CD4-positive, alpha-beta T cell treated with Interferon alpha-2 for 1 hour (primary cell): Measurements from ENCODE around the gene TWF2.
"Not testable (repeated sequence)": the region's sequence is repeated elsewhere in the genome, so short reads cannot be mapped to it uniquely, and the experiment has no call there.

Experiments
- DNase-seq, 2 donors: peaks; one replicate each; pipeline ENCODE4 v3.0.0-alpha.2; 2020 to 2022

TWF2 gene

GRCh38 chr3:52238761-52239701, at the start of gene TWF2:
Gene TWF2, minus strand, starts transcription at chr3:52239158. Its CDS starts 142 bp downstream, at chr3:52239016.
- DNase-seq, result peak; percentile 82 to 88

DNA sequence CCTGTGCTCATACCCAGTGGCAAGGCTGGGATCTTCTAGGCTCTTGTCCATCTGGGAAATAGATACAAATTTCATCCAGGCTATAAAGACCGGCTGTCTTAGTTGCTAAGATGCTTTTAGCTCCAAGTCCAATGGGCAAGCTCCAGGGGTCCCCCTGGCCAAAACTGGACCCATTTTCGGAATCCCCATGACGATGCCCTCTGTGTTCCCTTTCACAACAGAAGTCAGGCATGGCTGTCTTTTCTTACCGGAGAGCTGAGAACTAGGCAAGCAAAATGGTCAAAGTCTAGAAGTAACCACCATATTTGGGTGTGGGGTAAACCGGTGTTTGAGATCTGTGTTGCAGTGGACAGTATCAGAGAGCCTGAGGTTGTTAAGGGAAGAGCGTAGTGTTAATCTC, 49.7 kb upstream of the TWF2 start:
- no peak for DNase-seq

- DNase-seq, result no peak
These were observed 47.8 kb upstream of the TWF2 start for GRCh38 chr3:52286777-52287110.

DNA sequence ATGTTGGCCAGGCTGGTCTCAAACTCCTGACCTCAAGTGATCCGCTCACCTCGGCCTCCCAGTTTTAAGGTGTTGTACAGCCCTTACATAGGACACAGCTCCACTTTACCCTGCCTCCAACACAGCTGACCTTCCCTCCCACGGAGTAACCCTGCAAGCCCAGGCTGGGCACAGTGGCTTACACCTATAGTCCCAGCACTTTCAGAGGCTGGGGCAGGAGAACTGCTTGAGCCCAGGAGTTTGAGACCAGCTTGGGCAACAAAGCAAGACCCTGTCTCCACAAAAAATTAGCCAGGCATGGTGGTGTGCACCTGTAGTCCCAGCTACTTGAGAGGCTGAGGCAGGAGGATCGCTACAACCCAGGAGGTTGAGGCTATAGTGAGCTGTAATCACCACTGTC, 45.1 kb upstream of the TWF2 start:
- not testable (repeated sequence) for DNase-seq

DNA sequence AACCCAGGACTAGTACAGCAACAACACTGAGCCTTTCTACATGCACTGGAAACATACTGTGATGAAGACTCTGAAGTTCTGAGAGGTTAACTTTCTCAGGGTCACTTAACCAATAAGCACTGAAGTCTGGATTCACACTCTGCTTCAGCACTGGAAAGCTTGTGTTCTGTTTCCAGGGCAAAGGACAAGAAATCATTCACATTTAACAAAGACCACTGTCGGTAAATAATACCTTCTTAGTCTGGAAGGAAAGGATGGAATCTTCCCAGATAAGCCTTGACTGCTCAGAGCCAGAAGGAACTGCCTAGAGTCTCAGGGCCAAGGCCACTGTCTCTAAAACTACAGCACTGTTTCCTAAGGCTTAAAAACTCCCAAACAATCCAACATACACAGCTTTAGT, 44.3 kb upstream of the TWF2 start:
- no peak for DNase-seq

DNA sequence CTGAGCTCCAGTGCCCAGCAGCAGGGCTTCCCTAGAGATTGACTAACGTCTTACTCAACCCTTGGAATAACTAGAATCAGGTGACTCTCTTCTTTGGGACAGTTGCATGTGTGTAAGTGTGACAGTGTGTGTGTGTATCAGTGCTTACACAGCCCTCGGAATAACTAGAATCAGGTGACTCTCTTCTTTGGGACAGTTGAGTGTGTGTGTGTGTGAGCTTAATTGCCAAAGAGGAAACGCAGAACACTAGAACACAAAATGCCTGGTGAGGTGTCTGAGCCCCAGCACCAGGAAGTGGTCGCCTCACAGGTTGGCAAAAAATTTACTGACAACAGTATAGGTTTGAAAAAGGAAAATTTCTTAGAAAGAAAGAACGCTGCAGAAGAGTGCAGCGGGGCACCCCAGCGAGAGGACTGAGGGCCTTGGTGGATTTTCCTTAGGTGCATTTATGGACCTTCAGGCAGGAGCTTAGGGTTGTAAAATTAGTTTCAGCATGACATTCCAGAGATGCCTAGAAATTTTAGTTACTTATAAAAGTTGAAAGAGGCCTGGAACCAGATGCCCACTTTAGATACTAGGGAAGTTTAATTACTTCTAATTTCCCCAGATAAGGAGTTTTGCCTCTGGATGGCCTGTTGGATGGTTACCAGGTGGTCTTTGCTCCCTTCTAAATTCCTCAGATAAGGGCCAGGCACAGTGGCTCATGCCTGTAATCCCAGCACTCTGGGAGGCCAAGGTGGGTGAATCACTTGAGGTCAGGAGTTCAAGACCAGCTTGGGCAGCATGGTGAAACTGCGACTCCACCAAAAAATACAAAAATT, 43.2 kb upstream of the TWF2 start:
- DNase-seq, result peak; percentile 38 to 71

DNA sequence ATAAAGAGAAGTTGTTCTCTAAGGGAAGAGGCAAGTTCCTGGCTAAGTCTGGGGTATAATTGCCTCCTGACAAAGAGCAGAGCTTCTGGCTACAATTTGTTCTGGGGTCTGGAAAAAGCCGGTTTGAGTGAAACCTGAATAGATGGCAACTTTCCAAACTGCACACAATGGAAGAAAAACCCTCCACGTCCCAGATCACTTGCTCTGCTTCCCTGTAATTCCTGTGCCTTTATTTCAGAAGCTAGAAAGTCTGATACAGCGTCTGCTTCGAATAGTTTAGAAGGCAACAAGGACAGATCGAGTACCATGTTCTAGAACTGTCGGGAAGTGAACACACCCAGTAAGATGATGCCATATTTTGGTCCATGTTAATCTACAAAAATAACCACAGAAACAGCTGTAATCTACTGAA, 41.1 kb upstream of the TWF2 start:
- DNase-seq, result no peak

DNA sequence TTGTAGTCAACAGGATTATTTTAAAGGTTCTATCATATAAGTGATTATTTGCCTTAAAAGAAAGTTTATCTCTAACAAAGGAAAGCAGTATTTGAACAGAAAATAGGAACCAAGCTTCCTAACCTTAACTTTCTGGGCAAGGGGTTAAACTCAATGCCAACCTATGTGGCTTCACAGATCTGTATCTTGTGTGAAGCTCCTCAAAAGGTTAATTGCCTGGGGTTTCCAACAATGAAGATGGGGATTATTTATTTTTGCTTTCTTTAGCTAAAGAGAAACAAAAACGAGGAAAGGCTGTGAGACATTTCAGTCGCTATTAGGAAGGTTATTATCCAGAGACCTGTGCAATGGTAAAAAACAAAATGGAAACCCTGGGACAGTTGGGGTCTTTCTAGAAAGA, 40.6 kb upstream of the TWF2 start:
- DNase-seq, result peak in 1 of 2 donors; percentile 51

GRCh38 chr3:52278510-52279069, 39.6 kb upstream of the TWF2 start, which contains the start of gene WDR82:
Gene WDR82, minus strand, starts transcription at chr3:52278649. Its CDS starts 288 bp downstream, at chr3:52278361.
- DNase-seq, result peak; percentile 95 to 97

DNA sequence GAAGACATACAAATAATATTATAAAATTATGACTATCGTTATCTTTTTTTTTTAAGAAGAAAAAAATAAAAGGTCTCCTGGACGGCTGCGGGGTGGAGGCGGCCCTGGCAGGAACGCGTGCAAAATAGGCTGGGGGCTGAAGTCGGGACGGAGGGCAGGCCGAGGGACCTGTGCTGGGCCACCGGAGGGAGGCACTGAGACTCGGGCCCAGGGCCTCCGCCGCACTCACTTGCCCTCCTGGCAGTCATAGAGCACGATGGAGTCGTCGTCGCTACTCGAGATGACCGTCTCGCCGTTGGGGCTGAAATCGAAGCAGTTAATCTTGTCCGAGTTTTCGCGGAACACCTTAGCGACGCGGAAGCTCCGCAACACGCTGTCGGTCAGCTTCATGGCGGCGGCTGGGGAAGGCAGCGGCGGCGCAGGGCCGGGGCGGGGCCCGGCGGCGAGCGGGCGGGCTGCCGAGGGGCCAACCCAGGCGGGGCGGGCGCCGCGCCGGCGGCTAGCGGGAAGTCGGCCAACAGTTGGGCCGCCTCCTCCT, 39.1 kb upstream of the TWF2 start:
- DNase-seq, result no peak

GRCh38 chr3:52277071-52277964, 38.4 kb upstream of the TWF2 start:
- peak; percentile 70 to 75 for DNase-seq

- not testable (repeated sequence) for DNase-seq
These were observed 35.8 kb upstream of the TWF2 start for GRCh38 chr3:52274781-52275180.

GRCh38 chr3:52272831-52273230, 33.9 kb upstream of the TWF2 start:
- DNase-seq, result no peak

GRCh38 chr3:52272172-52272571, 33.2 kb upstream of the TWF2 start:
- DNase-seq, result not testable (repeated sequence)

GRCh38 chr3:52270252-52270754, 31.3 kb upstream of the TWF2 start:
- DNase-seq, result no peak

DNA sequence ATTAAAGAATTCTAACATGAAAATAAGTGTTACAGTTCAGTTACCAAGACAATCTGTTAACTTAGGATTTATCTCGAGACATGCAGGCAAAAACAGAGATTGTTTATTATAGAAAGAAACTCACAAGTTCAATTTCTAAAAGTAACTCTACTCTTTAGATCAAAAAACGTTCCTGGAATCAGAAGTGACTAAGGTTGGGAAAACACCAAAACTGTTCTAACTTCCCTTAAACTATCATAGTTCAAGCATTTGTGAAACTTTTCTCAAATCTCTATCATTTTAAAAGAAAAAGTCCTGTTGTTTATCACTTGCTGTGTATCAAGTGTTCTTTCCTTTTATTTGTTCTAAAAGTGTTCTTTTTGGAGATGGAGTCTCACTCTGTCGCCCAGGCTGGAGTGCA, 30.8 kb upstream of the TWF2 start:
- no peak for DNase-seq

- DNase-seq, result peak; percentile 71 to 75
These were observed 29.1 kb upstream of the TWF2 start for GRCh38 chr3:52268036-52268435.

GRCh38 chr3:52265387-52265786, 26.4 kb upstream of the TWF2 start:
- no peak for DNase-seq

DNA sequence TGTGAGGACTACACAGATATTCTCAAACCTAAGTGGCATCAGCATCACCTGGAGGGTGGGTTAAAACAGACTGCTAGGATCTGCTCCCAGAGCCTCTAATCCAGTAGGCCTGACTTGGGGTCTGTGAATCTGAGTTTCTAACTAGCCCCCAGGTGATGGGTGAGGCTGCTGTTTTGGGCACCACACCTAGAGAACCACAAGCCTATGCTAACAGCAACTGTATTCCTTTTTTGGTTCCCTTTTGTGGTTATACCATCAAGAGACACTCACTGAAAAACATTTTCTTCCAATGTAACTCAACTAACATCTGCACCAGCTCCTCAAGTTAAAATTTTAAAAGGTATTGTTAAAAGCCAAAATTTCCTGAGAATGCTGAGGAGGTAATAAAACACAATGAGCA, 23.5 kb upstream of the TWF2 start:
- no peak for DNase-seq

DNA sequence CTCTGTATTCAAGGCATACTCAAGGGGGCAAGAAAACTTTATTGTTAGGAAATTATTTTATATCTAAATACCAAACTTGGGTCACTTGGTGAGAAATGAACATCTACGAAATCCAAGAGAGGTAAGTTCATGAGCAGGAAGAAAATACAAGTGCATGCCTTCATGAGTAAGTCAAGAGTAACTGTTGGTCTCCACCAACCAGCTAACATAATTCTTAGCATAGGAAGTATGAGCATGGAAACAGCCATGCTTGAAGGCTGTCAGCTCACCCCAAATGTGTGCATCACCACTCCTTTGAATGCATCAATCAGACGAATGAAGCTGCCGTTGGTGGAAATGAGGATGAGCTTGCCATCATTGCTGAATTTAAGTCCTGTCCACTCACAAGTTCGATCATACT, 20.5 kb upstream of the TWF2 start:
- DNase-seq, result no peak

DNA sequence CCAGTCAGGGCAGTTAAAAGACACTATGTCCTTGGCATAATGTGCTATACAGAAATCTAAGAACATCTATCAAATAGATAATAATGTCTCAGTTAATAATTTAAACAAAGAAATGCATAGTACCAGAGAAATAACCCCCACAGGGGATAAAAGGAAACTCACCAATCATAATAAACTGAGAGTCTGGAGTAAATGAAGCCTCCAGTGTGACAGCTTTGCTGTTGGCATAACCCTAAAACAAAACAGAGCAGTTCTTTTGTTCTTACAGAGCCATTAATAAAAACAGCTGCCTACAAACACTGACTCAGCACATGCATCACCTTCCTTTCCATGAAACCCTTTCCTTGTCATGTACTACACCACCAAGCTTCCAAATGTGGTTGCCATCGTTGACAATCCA, 20.1 kb upstream of the TWF2 start:
- DNase-seq, result no peak

DNA sequence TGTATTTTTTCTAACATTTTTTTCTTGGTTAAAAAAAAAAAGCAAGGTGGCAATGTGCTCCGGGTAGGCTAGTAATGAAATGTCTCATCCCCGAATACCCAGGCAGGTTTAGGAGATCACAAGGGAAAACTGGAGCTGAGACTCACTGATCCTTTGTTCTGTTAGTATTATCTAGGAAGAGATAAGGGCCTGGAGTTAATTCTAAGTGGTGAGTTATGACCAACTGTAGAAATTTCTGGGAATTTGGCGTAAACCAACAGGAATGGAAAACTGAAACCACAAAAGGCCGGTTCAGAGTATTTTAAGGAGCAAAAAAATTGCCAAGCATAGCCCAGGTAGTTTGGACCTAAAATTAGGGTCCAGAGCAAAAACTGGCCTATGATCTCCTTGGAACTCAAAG, 19.0 kb upstream of the TWF2 start:
- no peak for DNase-seq
